A549 (cell line): ENCODE results near the gene MYH11. TPM values are rescaled to one million over a fixed set of nuclear protein-coding genes. Genes with fewer than 3 reads are reported as not detected.
A peak's percentile ranks its signal among the peaks of the same experiment; 100 is the strongest.

Experiments
- ATAC-seq, 2 experiments: fragments of 200-7000 bp in 1 of 2; fragments of >200 bp in 1 of 2; cut with Nextera tagmentation in 1 of 2; cut with Tn5 transposase in 1 of 2; 3 replicates each; pipeline versions ENCODE4 v1.8.0 to v1.9.1; 2018 to 2020; ENCODE audit warnings: mild to moderate bottlenecking in 1 of 2, moderate library complexity in 1 of 2
- CTCF ChIA-PET: fragments of 300-600 bp; sonication (Branson Sonifier 250); formaldehyde crosslinking; extraction: SDS; loops from one replicate; lab custom pipeline; 2021; ENCODE audit warnings: antibody characterized with exemption, inconsistent platforms; lab: Yijun Ruan, JAX
- POLR2A ChIA-PET: fragments of 350-600 bp; formaldehyde crosslinking; extraction: SDS; loops from one replicate; lab custom pipeline; 2021; ENCODE audit warnings: antibody characterized with exemption, inconsistent platforms; lab: Yijun Ruan, JAX
- DNase-seq, 2 experiments: peaks; one replicate each; pipeline versions ENCODE4 v3.0.0 to v3.0.0-alpha.2; 2011 to 2016; ENCODE audit warnings: low read depth in 1 of 2, low spot score in 1 of 2
- FAIRE-seq: peaks from 2 replicates; lab custom pipeline; 2011; peaks lifted over from hg19 to GRCh38; lab: Jason Lieb, UNC
- H3K27ac ChIP-seq, 2 experiments: fragments of >200 bp; sonication (Bioruptor Twin); formaldehyde crosslinking; 3 replicates each; pipeline ENCODE4 v1.5.1; 2016 to 2017
- H3K4me1 ChIP-seq: fragments of >200 bp; sonication (Bioruptor Twin); formaldehyde crosslinking; 3 replicates; pipeline ENCODE4 v1.6.1; 2016
- H3K4me2 ChIP-seq: fragments of >200 bp; sonication (Bioruptor Twin); formaldehyde crosslinking; 3 replicates; pipeline ENCODE4 v1.6.1; 2016
- H3K4me3 ChIP-seq: fragments of >200 bp; sonication (Bioruptor Twin); formaldehyde crosslinking; 3 replicates; pipeline ENCODE4 v1.5.1; 2016
- H3K9me3 ChIP-seq: fragments of >200 bp; sonication (Bioruptor Twin); formaldehyde crosslinking; 3 replicates; pipeline ENCODE4 v1.6.1; 2016
- BCL3 ChIP-seq: fragments of >200 bp; sonication (Bioruptor Twin); formaldehyde crosslinking; IDR thresholded peaks from 3 replicates; pipeline ENCODE4 v1.6.1; 2016
- CBX2 ChIP-seq: fragments of 200-600 bp; sonication (generic); IDR thresholded peaks from 2 replicates; pipeline ENCODE4 v1.6.1; 2016; ENCODE audit warnings: low read depth, mild to moderate bottlenecking, borderline replicate concordance
- CBX8 ChIP-seq: fragments of 200-600 bp; sonication (generic); IDR thresholded peaks from 2 replicates; pipeline ENCODE4 v1.6.1; 2016
- CEBPB ChIP-seq, 2 experiments: fragments of >200 bp in 1 of 2; sonication (Bioruptor Twin) in 1 of 2; formaldehyde crosslinking in 1 of 2; IDR thresholded peaks; 2 replicates each; pipeline ENCODE4 v1.6.1; 2012 to 2016
- CHD4 ChIP-seq: fragments of 200-600 bp; sonication (generic); IDR thresholded peaks from 2 replicates; pipeline ENCODE4 v1.6.1; 2016; ENCODE audit warnings: antibody characterized with exemption, mild to moderate bottlenecking, borderline replicate concordance
- CTCF ChIP-seq: fragments of >200 bp; sonication (Bioruptor Twin); formaldehyde crosslinking; IDR thresholded peaks from 3 replicates; pipeline ENCODE4 v1.5.1; 2016
- FOSB ChIP-seq: fragments of 250-450 bp; sonication (Bioruptor Pico); IDR thresholded peaks from 2 replicates; pipeline ENCODE4 v1.5.0; 2020; ENCODE audit warnings: mild to moderate bottlenecking, moderate library complexity
- FOXS1 ChIP-seq: fragments of 250-450 bp; sonication (Bioruptor Pico); IDR thresholded peaks from 2 replicates; pipeline ENCODE4 v1.5.0; 2020; ENCODE audit warnings: mild to moderate bottlenecking, moderate library complexity
- GATA3 ChIP-seq: IDR thresholded peaks from 2 replicates; pipeline ENCODE4 v1.6.1; 2012; ENCODE audit warnings: borderline replicate concordance
- HDAC2 ChIP-seq: fragments of 200-600 bp; sonication (generic); IDR thresholded peaks from 2 replicates; pipeline ENCODE4 v1.6.1; 2016
- HES2 ChIP-seq: fragments of >200 bp; sonication (Bioruptor Twin); formaldehyde crosslinking; IDR thresholded peaks from 2 replicates; pipeline ENCODE4 v1.6.1; 2016
- HEYL ChIP-seq: fragments of 250-450 bp; sonication (Bioruptor Pico); IDR thresholded peaks from 2 replicates; pipeline ENCODE4 v1.8.0; 2021; ENCODE audit warnings: mild to moderate bottlenecking, moderate library complexity
- HOXB13 ChIP-seq: fragments of 250-450 bp; sonication (Bioruptor Pico); IDR thresholded peaks from 2 replicates; pipeline ENCODE4 v1.5.0; 2020; ENCODE audit warnings: low read depth, mild to moderate bottlenecking, moderate library complexity
- JUN ChIP-seq, 2 experiments: fragments of >200 bp; sonication (Bioruptor Twin); formaldehyde crosslinking; IDR thresholded peaks; 2 replicates in 1 of 2; 3 replicates in 1 of 2; pipeline ENCODE4 v1.6.1; 2016 to 2017
- KDM5A ChIP-seq: fragments of 200-600 bp; sonication (generic); IDR thresholded peaks from 2 replicates; pipeline ENCODE4 v1.6.1; 2016; ENCODE audit warnings: antibody characterized with exemption, mild to moderate bottlenecking
- MAFK ChIP-seq: fragments of 450-650 bp; IDR thresholded peaks from 2 replicates; pipeline ENCODE4 v1.6.1; 2014; ENCODE audit not compliant: partially characterized antibody
- MAX ChIP-seq: IDR thresholded peaks from 2 replicates; pipeline ENCODE4 v1.6.1; 2012
- MAZ ChIP-seq: fragments of 150-350 bp; IDR thresholded peaks from 2 replicates; pipeline ENCODE4 v1.6.1; 2014; ENCODE audit warnings: antibody characterized with exemption, low read depth, low read length, borderline replicate concordance
- PHF8 ChIP-seq: fragments of 200-600 bp; sonication (generic); IDR thresholded peaks from 2 replicates; pipeline ENCODE4 v1.6.1; 2016; ENCODE audit warnings: low read depth, mild to moderate bottlenecking, antibody characterized with exemption, moderate library complexity, borderline replicate concordance
- POLR2A ChIP-seq: IDR thresholded peaks from 2 replicates; pipeline ENCODE4 v1.6.1; 2012; ENCODE audit warnings: mild to moderate bottlenecking, low read length
- RCOR1 ChIP-seq: fragments of 150-350 bp; IDR thresholded peaks from 2 replicates; pipeline ENCODE4 v1.6.1; 2014; ENCODE audit warnings: antibody characterized with exemption, low read length, low read depth
- RNF2 ChIP-seq: fragments of 200-600 bp; sonication (generic); IDR thresholded peaks from 2 replicates; pipeline ENCODE4 v1.6.1; 2016; ENCODE audit warnings: low read depth, mild to moderate bottlenecking, antibody characterized with exemption, moderate library complexity, borderline replicate concordance
- SMC3 ChIP-seq: fragments of >200 bp; sonication (Bioruptor Twin); formaldehyde crosslinking; IDR thresholded peaks from 3 replicates; pipeline ENCODE4 v1.6.1; 2018; ENCODE audit warnings: inconsistent platforms
- SREBF2 ChIP-seq: fragments of 450-650 bp; IDR thresholded peaks from 2 replicates; pipeline ENCODE4 v1.6.1; 2014; ENCODE audit warnings: mild to moderate bottlenecking, moderate library complexity
- TFCP2L1 ChIP-seq: fragments of 250-450 bp; sonication (Bioruptor Pico); IDR thresholded peaks from 2 replicates; pipeline ENCODE4 v1.5.0; 2021; ENCODE audit warnings: mild to moderate bottlenecking
- TP53 ChIP-seq: fragments of 250-450 bp; sonication (Bioruptor Pico); IDR thresholded peaks from 2 replicates; pipeline ENCODE4 v1.5.0; 2021; ENCODE audit warnings: mild to moderate bottlenecking, moderate library complexity
- USF2 ChIP-seq: fragments of 450-650 bp; IDR thresholded peaks from 2 replicates; pipeline ENCODE4 v1.6.1; 2014; ENCODE audit warnings: antibody characterized with exemption
- ZC3H11A ChIP-seq: fragments of 450-650 bp; IDR thresholded peaks from 2 replicates; pipeline ENCODE4 v1.6.1; 2014; ENCODE audit warnings: antibody characterized with exemption, mild to moderate bottlenecking
- ZFP36 ChIP-seq: fragments of 450-650 bp; IDR thresholded peaks from 2 replicates; pipeline ENCODE4 v1.6.1; 2014; ENCODE audit warnings: borderline replicate concordance; ENCODE audit not compliant: partially characterized antibody
- ZNF302 ChIP-seq: fragments of 250-450 bp; sonication (Bioruptor Pico); IDR thresholded peaks from 2 replicates; pipeline ENCODE4 v1.9.0; 2021; ENCODE audit warnings: inconsistent platforms, mild to moderate bottlenecking, moderate library complexity
- WGBS: methylation state at CpG from one replicate; pipeline ENCODE4 v1.1.6; 2017; ENCODE audit errors: missing lambda C conversion rate; 5-methylcytosine and 5-hydroxymethylcytosine counted together
- polyA plus RNA-seq, 4 experiments: library from polyadenylated mRNA; depleted of rRNA in 3 of 4; stranded (reverse); fragments of >200 nt; fragmentation: RNase III in 1 of 4; extraction: RNeasy Plus Mini Kit Qiagen cat#74134 plus additional on column Dnase treatment in 1 of 4; gene quantifications; 2 replicates in 3 of 4; 3 replicates in 1 of 4; pipeline ENCODE4 v1.2.3, GENCODE V29; 2011 to 2017

Gene MYH11
- polyA plus RNA-seq, 2 of the 4 experiments (the other 2 are of a cell fraction): 0.03 to 0.09 TPM

GRCh38 chr16:15880434-15881308, 23.8 kb upstream of the MYH11 start:
- DNase-seq: no peak
- POLR2A ChIA-PET: interaction anchor here (0.6 to 1.4 kb wide), 4 partner anchors 8 to 129 kb away, joined by 4 to 12 read pairs (median 6); partner anchors contain the start of gene CEP20
- TF ChIP-seq CBX2 (no peak), HES2 (no peak), PHF8 (no peak), ZNF302 (CRISPR knock-in tag) (no peak), MAZ (no peak), RNF2 (no peak), HOXB13 (CRISPR knock-in tag) (no peak), KDM5A (no peak), BCL3 (no peak), ZC3H11A (no peak), FOXS1 (no peak)
- CTCF ChIA-PET: interaction anchor here (1.5 to 2.3 kb wide), 2 partner anchors 8 to 152 kb away, joined by 3 to 12 read pairs; partner anchors contain the start of gene CEP20
- WGBS: 87% methylated on average over 5 of the region's 5 CpGs
- Histone ChIP-seq H3K9me3 (no peaks in the 10 kb centered on the region), H3K4me2 (peak overlapping the region; percentile 38), H3K4me3 (no peak overlapping the region), H3K4me1 (peaks cover 74% of the 10 kb centered on the region), H3K27ac (peak overlapping the region; percentile 90 to 96)
- ATAC-seq: no peak; a peak in 1 of 6 replicates
- no peak for FAIRE-seq

- Histone ChIP-seq H3K27ac (peak overlapping the region; percentile 90 to 96), H3K4me2 (peak overlapping the region; percentile 38), H3K4me3 (no peak overlapping the region), H3K4me1 (peaks cover 73% of the 10 kb centered on the region), H3K9me3 (no peaks in the 10 kb centered on the region)
- ChIA-PET CTCF (interaction anchor here (0.7 to 2.3 kb wide), 7 partner anchors 9 to 154 kb away, joined by 3 to 12 read pairs (median 3); partner anchors contain the start of gene CEP20), POLR2A (interaction anchor here (1.3 to 1.4 kb wide), 3 partner anchors 9 to 88 kb away, joined by 4 to 12 read pairs (median 6); partner anchors contain the start of gene CEP20)
- FAIRE-seq: peak; percentile 56
- ATAC-seq: peak; percentile 83 to 87
- DNase-seq: peak; percentile 90 to 91
- WGBS: 3% methylated on average over 2 of the region's 2 CpGs
- TF ChIP-seq ZNF302 (CRISPR knock-in tag): no peak
- TF ChIP-seq CBX8: no peak
- peak; percentile 64; the same call in 1 of the 2 replicates for TF ChIP-seq HOXB13 (CRISPR knock-in tag)
- TF ChIP-seq CHD4: no peak
- TF ChIP-seq SREBF2: no peak
- no peak; the same call in 1 of the 2 replicates for TF ChIP-seq TP53 (CRISPR knock-in tag)
- peak; percentile 75 to 81; a peak in 3 of 5 replicates for TF ChIP-seq JUN (IDR thresholded peaks at IDR 0.05)
- no peak for TF ChIP-seq HDAC2
- peak; percentile 88 for TF ChIP-seq CEBPB (IDR thresholded peaks at IDR 0.05)
- no peak for TF ChIP-seq FOSB (CRISPR knock-in tag)
- peak; percentile 56; the same call in 1 of the 2 replicates for TF ChIP-seq MAX
- peak; percentile 12; the same call in 2 of the 3 replicates for TF ChIP-seq SMC3
- TF ChIP-seq BCL3: peak; percentile 65; the same call in 1 of the 3 replicates
- peak; percentile 54; the same call in 1 of the 2 replicates for TF ChIP-seq GATA3
- TF ChIP-seq MAFK: peak; percentile 99
- TF ChIP-seq TFCP2L1 (CRISPR knock-in tag): no peak
- TF ChIP-seq CBX2: no peak
- TF ChIP-seq CTCF: no peak
- TF ChIP-seq USF2: no peak
- no peak for TF ChIP-seq MAZ
- no peak for TF ChIP-seq ZFP36
- TF ChIP-seq HEYL: 0 out of 2 replicates have a peak, but pooled peaks have one; percentile 55
- TF ChIP-seq RCOR1: no peak
- no peak for TF ChIP-seq POLR2A
These were observed 22.5 kb upstream of the MYH11 start for GRCh38 chr16:15879255-15879811.
